Testis (tissue), 2 donors: ENCODE data around the gene RIPOR2.

Experiments used
- POLR2A ChIP-seq: fragments of 450-650 bp; IDR thresholded peaks from one replicate; pipeline ENCODE4 v1.6.1; 2017; ENCODE audit warnings: antibody characterized with exemption, mild to moderate bottlenecking, moderate library complexity
- TF ChIP-seq, protein P1 (sequence below), 3 experiments: fragments of 450-650 bp in 2 of 3; fragments of 200-600 bp in 1 of 3; sonication (generic) in 1 of 3; IDR thresholded peaks; one replicate each; pipeline ENCODE4 v1.5.1; 2016 to 2019; ENCODE audit warnings: antibody characterized with exemption in 3 of 3, mild to moderate bottlenecking in 2 of 3, moderate library complexity in 1 of 3

DNA sequence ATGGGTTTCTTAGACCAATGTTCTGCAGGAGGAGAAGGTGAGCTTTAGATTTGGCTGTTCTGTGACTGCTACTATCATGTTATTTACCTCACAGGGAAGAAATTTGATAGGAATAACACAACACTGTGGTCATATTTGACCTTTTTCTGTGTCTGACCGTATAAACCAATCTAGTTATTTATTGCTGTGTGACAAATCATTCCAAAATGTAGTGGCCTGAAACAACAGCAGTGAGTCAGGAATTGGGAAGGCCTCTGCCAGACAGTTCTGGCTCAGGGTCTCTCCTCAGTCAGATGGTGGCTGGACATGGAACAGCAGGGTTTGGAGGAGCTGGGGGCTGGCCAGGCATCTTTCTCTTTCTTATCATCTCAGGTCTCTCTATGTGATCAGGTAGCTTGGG lies 33.0 kb downstream of the RIPOR2 start:
- TF ChIP-seq, protein P1, sequence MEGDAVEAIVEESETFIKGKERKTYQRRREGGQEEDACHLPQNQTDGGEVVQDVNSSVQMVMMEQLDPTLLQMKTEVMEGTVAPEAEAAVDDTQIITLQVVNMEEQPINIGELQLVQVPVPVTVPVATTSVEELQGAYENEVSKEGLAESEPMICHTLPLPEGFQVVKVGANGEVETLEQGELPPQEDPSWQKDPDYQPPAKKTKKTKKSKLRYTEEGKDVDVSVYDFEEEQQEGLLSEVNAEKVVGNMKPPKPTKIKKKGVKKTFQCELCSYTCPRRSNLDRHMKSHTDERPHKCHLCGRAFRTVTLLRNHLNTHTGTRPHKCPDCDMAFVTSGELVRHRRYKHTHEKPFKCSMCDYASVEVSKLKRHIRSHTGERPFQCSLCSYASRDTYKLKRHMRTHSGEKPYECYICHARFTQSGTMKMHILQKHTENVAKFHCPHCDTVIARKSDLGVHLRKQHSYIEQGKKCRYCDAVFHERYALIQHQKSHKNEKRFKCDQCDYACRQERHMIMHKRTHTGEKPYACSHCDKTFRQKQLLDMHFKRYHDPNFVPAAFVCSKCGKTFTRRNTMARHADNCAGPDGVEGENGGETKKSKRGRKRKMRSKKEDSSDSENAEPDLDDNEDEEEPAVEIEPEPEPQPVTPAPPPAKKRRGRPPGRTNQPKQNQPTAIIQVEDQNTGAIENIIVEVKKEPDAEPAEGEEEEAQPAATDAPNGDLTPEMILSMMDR (IDR thresholded peaks at IDR 0.05): no peak
- TF ChIP-seq POLR2A: no peak
